Hepatocyte (in vitro differentiated cells): ENCODE results near the gene KRT8. TPM values are rescaled to one million over a fixed set of nuclear protein-coding genes. Genes with fewer than 3 reads are reported as not detected.

Experiments used
- DNase-seq: peaks from one replicate; pipeline ENCODE4 v3.0.0-alpha.2; 2016; ENCODE audit warnings: low spot score
- H2AFZ ChIP-seq: fragments of 200-600 bp; sonication (generic); 2 replicates; pipeline ENCODE4 v1.6.0; 2016; ENCODE audit warnings: antibody characterized with exemption, mild to moderate bottlenecking
- H3K27ac ChIP-seq: fragments of 200-600 bp; sonication (generic); 2 replicates; pipeline ENCODE4 v1.5.1; 2016; ENCODE audit warnings: mild to moderate bottlenecking
- H3K27me3 ChIP-seq: fragments of 200-600 bp; sonication (generic); 2 replicates; pipeline ENCODE4 v1.6.1; 2016
- H3K36me3 ChIP-seq: fragments of 200-600 bp; sonication (generic); replicated peaks from 2 replicates; pipeline ENCODE4 v1.5.1; 2016; ENCODE audit warnings: low read depth; ENCODE audit not compliant: insufficient read depth
- H3K4me1 ChIP-seq: fragments of 200-600 bp; sonication (generic); 2 replicates; pipeline ENCODE4 v1.5.1; 2016; ENCODE audit warnings: mild to moderate bottlenecking, moderate library complexity; ENCODE audit not compliant: insufficient read depth
- H3K4me2 ChIP-seq: fragments of 200-600 bp; sonication (generic); 2 replicates; pipeline ENCODE4 v1.6.0; 2016
- H3K4me3 ChIP-seq: fragments of 200-600 bp; sonication (generic); 2 replicates; pipeline ENCODE4 v1.5.1; 2016; ENCODE audit warnings: mild to moderate bottlenecking
- H3K79me2 ChIP-seq: fragments of 200-600 bp; sonication (generic); 2 replicates; pipeline ENCODE4 v1.6.0; 2017; ENCODE audit warnings: mild to moderate bottlenecking
- H3K9me2 ChIP-seq: fragments of 200-600 bp; sonication (generic); replicated peaks from 2 replicates; pipeline ENCODE4 v1.6.0; 2017; ENCODE audit warnings: mild to moderate bottlenecking; ENCODE audit not compliant: insufficient read depth
- H3K9me3 ChIP-seq: fragments of 200-600 bp; sonication (generic); 2 replicates; pipeline ENCODE4 v1.5.1; 2016; ENCODE audit warnings: low read depth, mild to moderate bottlenecking
- H4K20me1 ChIP-seq: fragments of 200-600 bp; sonication (generic); 2 replicates; pipeline ENCODE4 v1.6.0; 2016; ENCODE audit warnings: mild to moderate bottlenecking; ENCODE audit not compliant: insufficient read depth, poor library complexity, severe bottlenecking
- EZH2 ChIP-seq: fragments of 200-600 bp; sonication (generic); IDR thresholded peaks from 2 replicates; pipeline ENCODE4 v1.6.1; 2016; ENCODE audit warnings: antibody characterized with exemption, mild to moderate bottlenecking, borderline replicate concordance
- EZH2phosphoT487 ChIP-seq: fragments of 200-600 bp; sonication (generic); IDR thresholded peaks from one replicate; pipeline ENCODE4 v1.6.1; 2018; ENCODE audit warnings: antibody characterized with exemption, mild to moderate bottlenecking, low read depth, moderate library complexity; ENCODE audit not compliant: unreplicated experiment, severe bottlenecking
- WGBS: methylation state at CpG from one replicate; pipeline ENCODE4 v1.1.6; 2016; ENCODE audit warnings: low lambda C conversion rate; ENCODE audit errors: missing lambda C conversion rate; 5-methylcytosine and 5-hydroxymethylcytosine counted together
- polyA plus RNA-seq: library from polyadenylated mRNA; unstranded; fragments of >200 nt; fragmentation: Nextera tagmentation; extraction: Ambion mirVana; gene quantifications from 2 replicates; pipeline ENCODE4 v1.2.1, GENCODE V29; 2016
- total RNA-seq: library from RNA; depleted of rRNA; stranded (reverse); fragments of >200 nt; gene quantifications from 2 replicates; pipeline ENCODE4 v1.2.3, GENCODE V29; 2014
- TF ChIP-seq, protein P1 (sequence below): fragments of 200-600 bp; sonication (generic); IDR thresholded peaks from 2 replicates; pipeline ENCODE4 v1.5.1; 2016; ENCODE audit warnings: antibody characterized with exemption, mild to moderate bottlenecking; ENCODE audit not compliant: poor library complexity

Gene KRT8
- total and polyA plus RNA-seq, 2 experiments from 2014 or later: 1,381 to 2,058 TPM

DNA sequence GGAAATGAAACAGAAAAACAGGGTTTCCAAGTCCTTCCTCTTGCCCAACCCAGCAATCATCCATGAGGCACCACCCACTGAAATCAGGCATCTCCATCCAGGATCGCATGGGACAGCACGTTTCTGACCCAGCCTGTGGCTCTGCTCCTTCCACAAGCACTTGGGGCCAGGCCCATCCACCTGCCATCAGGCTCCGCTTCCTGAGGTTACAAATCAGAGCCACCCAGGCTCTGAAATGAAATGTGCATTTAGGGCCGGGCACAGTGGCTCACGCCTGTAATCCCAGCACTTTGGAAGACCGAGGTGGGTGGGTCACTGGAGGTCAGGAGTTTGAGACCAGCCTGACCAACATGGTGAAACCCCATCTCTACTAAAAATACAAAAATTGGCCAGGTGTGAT lies 55.4 kb downstream of the KRT8 start:
- Histone ChIP-seq H3K79me2 (no peaks in the 10 kb centered on the region), H3K4me2 (no peak overlapping the region), H3K27ac (no peak overlapping the region), H4K20me1 (no peaks in the 10 kb centered on the region), H3K27me3 (peaks cover 8% of the 10 kb centered on the region), H3K36me3 (no peaks in the 10 kb centered on the region), H2AFZ (no peak overlapping the region), H3K4me3 (no peak overlapping the region), H3K9me3 (no peaks in the 10 kb centered on the region), H3K4me1 (no peaks in the 10 kb centered on the region), H3K9me2 (no peaks in the 10 kb centered on the region)
- 92% methylated on average over 6 of the region's 6 CpGs for WGBS
- TF ChIP-seq, protein P1, sequence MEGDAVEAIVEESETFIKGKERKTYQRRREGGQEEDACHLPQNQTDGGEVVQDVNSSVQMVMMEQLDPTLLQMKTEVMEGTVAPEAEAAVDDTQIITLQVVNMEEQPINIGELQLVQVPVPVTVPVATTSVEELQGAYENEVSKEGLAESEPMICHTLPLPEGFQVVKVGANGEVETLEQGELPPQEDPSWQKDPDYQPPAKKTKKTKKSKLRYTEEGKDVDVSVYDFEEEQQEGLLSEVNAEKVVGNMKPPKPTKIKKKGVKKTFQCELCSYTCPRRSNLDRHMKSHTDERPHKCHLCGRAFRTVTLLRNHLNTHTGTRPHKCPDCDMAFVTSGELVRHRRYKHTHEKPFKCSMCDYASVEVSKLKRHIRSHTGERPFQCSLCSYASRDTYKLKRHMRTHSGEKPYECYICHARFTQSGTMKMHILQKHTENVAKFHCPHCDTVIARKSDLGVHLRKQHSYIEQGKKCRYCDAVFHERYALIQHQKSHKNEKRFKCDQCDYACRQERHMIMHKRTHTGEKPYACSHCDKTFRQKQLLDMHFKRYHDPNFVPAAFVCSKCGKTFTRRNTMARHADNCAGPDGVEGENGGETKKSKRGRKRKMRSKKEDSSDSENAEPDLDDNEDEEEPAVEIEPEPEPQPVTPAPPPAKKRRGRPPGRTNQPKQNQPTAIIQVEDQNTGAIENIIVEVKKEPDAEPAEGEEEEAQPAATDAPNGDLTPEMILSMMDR: no peak
- TF ChIP-seq EZH2phosphoT487 (no peak), EZH2 (no peak)
- DNase-seq: no peak

DNA sequence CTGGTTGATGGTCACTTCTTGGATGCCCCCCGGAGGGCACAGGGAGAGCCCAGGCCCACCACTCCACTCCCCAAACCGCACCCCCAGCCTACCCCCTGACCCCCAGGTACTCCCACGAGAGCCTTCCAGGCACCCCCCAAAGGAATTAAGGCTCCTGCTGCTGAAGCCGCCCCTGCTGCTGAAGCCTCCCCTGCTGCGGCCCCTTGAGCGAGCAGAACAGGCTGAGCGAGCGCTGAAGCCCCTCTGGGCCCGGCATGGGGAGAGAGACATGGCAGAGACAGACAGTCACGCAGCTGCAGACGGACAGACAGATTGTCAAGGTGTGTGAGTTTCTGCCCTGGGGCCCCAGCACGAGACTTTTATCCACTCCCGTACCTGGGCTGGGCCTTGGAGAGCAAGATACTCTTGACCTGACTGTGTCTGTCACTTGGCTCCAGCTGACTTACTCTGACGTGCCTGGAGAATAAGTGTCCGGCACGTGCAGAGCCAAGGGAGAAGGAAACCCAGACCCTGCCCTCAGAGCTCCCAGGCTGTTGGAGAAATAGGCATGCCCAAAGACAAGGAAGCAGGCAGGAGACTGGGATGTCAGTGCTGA lies 56.1 kb downstream of the KRT8 start, which contains the start of gene KRT78:
Gene KRT78, minus strand, starts transcription at position 334 of the 595 bp plus-strand sequence. Its CDS starts 64 bp downstream, at position 270.
- WGBS: 84% methylated on average over 15 of the region's 16 CpGs
- no peaks in the 10 kb centered on the region for H3K4me1 ChIP-seq
- no peaks in the 10 kb centered on the region for H3K36me3 ChIP-seq
- no peaks in the 10 kb centered on the region for H4K20me1 ChIP-seq
- no peak within 1 kb of the TSS for H2AFZ ChIP-seq
- no peak within 1 kb of the TSS for H3K4me3 ChIP-seq
- H3K27ac ChIP-seq: no peak within 1 kb of the TSS
- H3K4me2 ChIP-seq: no peak within 1 kb of the TSS
- no peaks in the 10 kb centered on the region for H3K9me2 ChIP-seq
- TF ChIP-seq, protein P1: no peak
- TF ChIP-seq EZH2 (no peak), EZH2phosphoT487 (no peak)
- H3K79me2 ChIP-seq: no peaks in the 10 kb centered on the region
- peaks cover 8% of the 10 kb centered on the region for H3K27me3 ChIP-seq
- DNase-seq: no peak
- H3K9me3 ChIP-seq: no peaks in the 10 kb centered on the region

- Histone ChIP-seq H3K9me2 (no peaks in the 10 kb centered on the region), H3K9me3 (no peaks in the 10 kb centered on the region), H4K20me1 (no peaks in the 10 kb centered on the region), H3K79me2 (no peaks in the 10 kb centered on the region), H3K4me2 (no peak overlapping the region), H2AFZ (no peak overlapping the region), H3K27ac (no peak overlapping the region), H3K36me3 (no peaks in the 10 kb centered on the region), H3K27me3 (peaks cover 3% of the 10 kb centered on the region), H3K4me3 (no peak overlapping the region), H3K4me1 (no peaks in the 10 kb centered on the region)
- DNase-seq: no peak
- no peak for TF ChIP-seq EZH2phosphoT487
- TF ChIP-seq, protein P1: no peak
- TF ChIP-seq EZH2: no peak
- 85% methylated on average over 12 of the region's 12 CpGs for WGBS
Observed at GRCh38 chr12:52847335-52848102, 57.4 kb downstream of the KRT8 start.

Other genes starting within 250 kb of the KRT8 start
- 0.13 TPM in 1 of 2 replicates, not detected in the other for gene KRT1, start 224.7 kb downstream of the KRT8 start, total RNA-seq
- not detected in 2 replicates for gene KRT1, start 224.7 kb downstream of the KRT8 start, polyA plus RNA-seq
- not detected in 2 replicates for gene KRT77, start 201.6 kb downstream of the KRT8 start, total RNA-seq
- gene KRT77, start 201.6 kb downstream of the KRT8 start, polyA plus RNA-seq: not detected in 2 replicates
- not detected in 2 replicates for gene KRT76, start 127.7 kb downstream of the KRT8 start, total RNA-seq
- gene KRT76, start 127.7 kb downstream of the KRT8 start, polyA plus RNA-seq: not detected in 2 replicates
- not detected in 2 replicates for gene KRT3, start 109.0 kb downstream of the KRT8 start, total RNA-seq
- 0.43 TPM in 1 of 2 replicates, not detected in the other for gene KRT3, start 109.0 kb downstream of the KRT8 start, polyA plus RNA-seq
- 8.7 and 9.6 TPM in 2 replicates for gene KRT4, start 91.0 kb downstream of the KRT8 start, total RNA-seq
- gene KRT4, start 91.0 kb downstream of the KRT8 start, polyA plus RNA-seq: 4.2 and 7.2 TPM in 2 replicates
- 0.07 TPM in 1 of 2 replicates, not detected in the other for gene KRT79, start 70.8 kb downstream of the KRT8 start, total RNA-seq
- gene KRT79, start 70.8 kb downstream of the KRT8 start, polyA plus RNA-seq: 0.44 TPM in 1 of 2 replicates, not detected in the other
- gene KRT78, start 56.1 kb downstream of the KRT8 start, total RNA-seq: 0.08 TPM in 1 of 2 replicates, not detected in the other
- not detected in 2 replicates for gene KRT78, start 56.1 kb downstream of the KRT8 start, polyA plus RNA-seq
- 676 and 753 TPM in 2 replicates for gene KRT18, start 44.0 kb upstream of the KRT8 start, total RNA-seq
- 1,621 and 1,849 TPM in 2 replicates for gene KRT18, start 44.0 kb upstream of the KRT8 start, polyA plus RNA-seq
- gene EIF4B, start 101.4 kb upstream of the KRT8 start, total RNA-seq: 435 and 449 TPM in 2 replicates
- 53.5 and 65.1 TPM in 2 replicates for gene EIF4B, start 101.4 kb upstream of the KRT8 start, polyA plus RNA-seq
- gene TNS2, start 145.0 kb upstream of the KRT8 start, total RNA-seq: 15.9 and 16.9 TPM in 2 replicates
- gene TNS2, start 145.0 kb upstream of the KRT8 start, polyA plus RNA-seq: 32.2 and 41.8 TPM in 2 replicates
- 19.3 and 20.9 TPM in 2 replicates for gene SPRYD3, start 174.3 kb upstream of the KRT8 start, total RNA-seq
- gene SPRYD3, start 174.3 kb upstream of the KRT8 start, polyA plus RNA-seq: 24.6 and 25.8 TPM in 2 replicates
- gene IGFBP6, start 192.6 kb upstream of the KRT8 start, total RNA-seq: 21.8 and 25.1 TPM in 2 replicates
- 81.2 and 86.0 TPM in 2 replicates for gene IGFBP6, start 192.6 kb upstream of the KRT8 start, polyA plus RNA-seq
- 18.9 and 21.8 TPM in 2 replicates for gene SOAT2, start 198.4 kb upstream of the KRT8 start, total RNA-seq
- 28.9 and 29.4 TPM in 2 replicates for gene SOAT2, start 198.4 kb upstream of the KRT8 start, polyA plus RNA-seq